OCI-LY7 (cell line): ENCODE results near the gene DISC1. TPM values are rescaled to one million over a fixed set of nuclear protein-coding genes. Genes with fewer than 3 reads are reported as not detected.

Experiments used
- BruUV-seq: library from RNA; stranded (reverse); fragments of 400-500 nt; replicated peaks from 2 replicates; lab custom pipeline; 2021; lab: Mats Ljungman, UMichigan
- CTCF ChIA-PET: fragments of 300-600 bp; sonication (Branson Sonifier 250); formaldehyde crosslinking; loops from one replicate; lab custom pipeline; 2022; ENCODE audit warnings: antibody characterized with exemption; ENCODE audit not compliant: unreplicated experiment; lab: Charles Lee
- POLR2A ChIA-PET: fragments of 300-600 bp; sonication (Branson Sonifier 250); formaldehyde crosslinking; loops from one replicate; lab custom pipeline; 2022; ENCODE audit warnings: antibody characterized with exemption; lab: Charles Lee
- DNase-seq: peaks from one replicate; pipeline ENCODE4 v3.0.0-alpha.2; 2015; ENCODE audit warnings: low spot score
- H2AFZ ChIP-seq: fragments of 200-600 bp; sonication (generic), shearing (Covaris generic); 2 replicates; pipeline ENCODE4 v1.6.1; 2014; ENCODE audit warnings: mild to moderate bottlenecking, antibody characterized with exemption, low read length, moderate library complexity
- H3K27ac ChIP-seq: fragments of 200-600 bp; sonication (generic); 2 replicates; pipeline ENCODE4 v1.5.1; 2014; ENCODE audit warnings: mixed run types, low read depth, mild to moderate bottlenecking, moderate library complexity, low read length, inconsistent platforms; ENCODE audit not compliant: poor library complexity, severe bottlenecking
- H3K36me3 ChIP-seq: fragments of 200-600 bp; sonication (generic); 2 replicates; pipeline ENCODE4 v1.6.1; 2014; ENCODE audit warnings: mild to moderate bottlenecking, antibody characterized with exemption, low read length, moderate library complexity, mixed read lengths; ENCODE audit not compliant: insufficient read depth
- H3K4me1 ChIP-seq: fragments of 200-600 bp; sonication (generic); 2 replicates; pipeline ENCODE4 v1.5.1; 2014; ENCODE audit warnings: mild to moderate bottlenecking, low read length; ENCODE audit not compliant: insufficient read depth, poor library complexity, severe bottlenecking
- H3K4me2 ChIP-seq: fragments of 200-600 bp; sonication (generic); 2 replicates; pipeline ENCODE4 v1.6.1; 2014; ENCODE audit warnings: mild to moderate bottlenecking, low read length
- H3K4me3 ChIP-seq: fragments of 200-600 bp; sonication (generic); 2 replicates; pipeline ENCODE4 v1.5.1; 2014; ENCODE audit warnings: mild to moderate bottlenecking, low read depth, low read length; ENCODE audit not compliant: poor library complexity, severe bottlenecking
- H3K79me2 ChIP-seq: fragments of 200-600 bp; sonication (generic); 2 replicates; pipeline ENCODE4 v1.6.1; 2016; ENCODE audit warnings: low read depth, mild to moderate bottlenecking, low read length, moderate library complexity, mixed read lengths; ENCODE audit not compliant: insufficient read depth
- H3K9me2 ChIP-seq: fragments of 200-600 bp; sonication (generic); 2 replicates; pipeline ENCODE4 v1.6.1; 2016; ENCODE audit warnings: mild to moderate bottlenecking, low read length, mixed read lengths; ENCODE audit not compliant: insufficient read depth
- H3K9me3 ChIP-seq: fragments of 200-600 bp; sonication (generic); 2 replicates; pipeline ENCODE4 v1.6.1; 2014; ENCODE audit warnings: mild to moderate bottlenecking, mixed run types, low read length, mixed read lengths
- H4K20me1 ChIP-seq: fragments of 200-600 bp; sonication (generic); 2 replicates; pipeline ENCODE4 v1.6.1; 2014; ENCODE audit warnings: mild to moderate bottlenecking, antibody characterized with exemption, low read length, moderate library complexity, mixed read lengths; ENCODE audit not compliant: insufficient read depth
- CTCF ChIP-seq: fragments of 200-600 bp; sonication (generic); conservative IDR thresholded peaks from 2 replicates; pipeline ENCODE4 v1.5.1; 2014; ENCODE audit warnings: mild to moderate bottlenecking, antibody characterized with exemption, low read length, moderate library complexity, mixed read lengths
- EZH2phosphoT487 ChIP-seq: fragments of 200-600 bp; sonication (generic); IDR thresholded peaks from 2 replicates; pipeline ENCODE4 v1.6.1; 2018; ENCODE audit warnings: low read depth, borderline replicate concordance, mild to moderate bottlenecking, mixed run types, antibody characterized with exemption, low read length, moderate library complexity, mixed read lengths
- intact Hi-C: fragments of 100-400 bp; cut with micrococcal nuclease; formaldehyde crosslinking; loops from one replicate; pipeline ENCODE4 v1.10.0; 2022; ENCODE audit not compliant: unreplicated experiment
- total RNA-seq, 2 experiments: library from RNA; depleted of rRNA in 1 of 2; stranded (reverse); fragments of >200 nt in 1 of 2; shearing (Covaris generic) in 1 of 2; gene quantifications; 2 replicates each; pipeline ENCODE4 v1.2.3, GENCODE V29; 2014 to 2022

DISC1 gene
- total RNA-seq, 2 experiments from 2014 or later: 0.91 TPM; not detected in 1

GRCh38 chr1:231738554-231738953 is 112.0 kb downstream of the DISC1 start:
- intact Hi-C loops: no loop called here
- Histone ChIP-seq H3K27ac (no peak overlapping the region), H3K4me2 (no peak overlapping the region), H3K4me1 (no peaks in the 10 kb centered on the region), H3K79me2 (no peaks in the 10 kb centered on the region), H3K36me3 (no peaks in the 10 kb centered on the region), H4K20me1 (no peaks in the 10 kb centered on the region), H3K9me2 (no peaks in the 10 kb centered on the region), H3K4me3 (no peak overlapping the region), H3K9me3 (no peaks in the 10 kb centered on the region), H2AFZ (no peak overlapping the region)
- ChIA-PET POLR2A (no interaction called here), CTCF (no interaction called here)
- TF ChIP-seq EZH2phosphoT487 (no peak), CTCF (no peak)
- no peak for DNase-seq
- BruUV-seq: no TSS peak

GRCh38 chr1:231743966-231744365 is 117.4 kb downstream of the DISC1 start:
- CTCF ChIA-PET: no interaction called here
- Histone ChIP-seq H3K79me2 (no peaks in the 10 kb centered on the region), H4K20me1 (no peaks in the 10 kb centered on the region), H3K4me1 (no peaks in the 10 kb centered on the region), H3K9me2 (no peaks in the 10 kb centered on the region), H3K27ac (no peak overlapping the region), H3K9me3 (no peaks in the 10 kb centered on the region), H2AFZ (no peak overlapping the region), H3K36me3 (no peaks in the 10 kb centered on the region), H3K4me3 (no peak overlapping the region), H3K4me2 (no peak overlapping the region)
- POLR2A ChIA-PET: no interaction called here
- BruUV-seq: no TSS peak
- no peak for DNase-seq
- TF ChIP-seq CTCF: no peak
- TF ChIP-seq EZH2phosphoT487: no peak
- intact Hi-C loops: no loop called here

- TF ChIP-seq EZH2phosphoT487 (no peak), CTCF (no peak)
- no TSS peak for BruUV-seq
- ChIA-PET CTCF (no interaction called here), POLR2A (no interaction called here)
- Histone ChIP-seq H3K4me1 (no peaks in the 10 kb centered on the region), H3K4me2 (no peak overlapping the region), H3K9me2 (no peaks in the 10 kb centered on the region), H4K20me1 (no peaks in the 10 kb centered on the region), H3K36me3 (no peaks in the 10 kb centered on the region), H3K9me3 (no peaks in the 10 kb centered on the region), H3K79me2 (no peaks in the 10 kb centered on the region), H2AFZ (no peak overlapping the region), H3K27ac (no peak overlapping the region), H3K4me3 (no peak overlapping the region)
- intact Hi-C loops: no loop called here
- DNase-seq: no peak
Measured at GRCh38 chr1:231748760-231749415, 122.3 kb downstream of the DISC1 start.
